Loucy (cell line): ENCODE measurements around the gene IFNGR1.

Experiments used
- H2AFZ ChIP-seq: fragments of 200-600 bp; sonication (generic); 2 replicates; pipeline ENCODE4 v1.6.0; 2016; ENCODE audit warnings: antibody characterized with exemption, mild to moderate bottlenecking, low read length, moderate library complexity
- H3F3A ChIP-seq: fragments of 200-600 bp; 2 replicates; pipeline ENCODE4 v1.6.0; 2016; ENCODE audit warnings: antibody characterized with exemption, low read depth, mild to moderate bottlenecking
- H3K27me3 ChIP-seq: fragments of 200-600 bp; sonication (generic); 2 replicates; pipeline ENCODE4 v1.6.1; 2014; ENCODE audit warnings: low read length, mild to moderate bottlenecking; ENCODE audit not compliant: insufficient read depth, poor library complexity, severe bottlenecking
- H3K36me3 ChIP-seq: fragments of 200-600 bp; sonication (generic); 2 replicates; pipeline ENCODE4 v1.6.1; 2016; ENCODE audit warnings: low read length; ENCODE audit not compliant: insufficient read depth
- H3K4me1 ChIP-seq: fragments of 200-600 bp; sonication (generic); 2 replicates; pipeline ENCODE4 v1.5.1; 2014; ENCODE audit warnings: low read length, mild to moderate bottlenecking; ENCODE audit not compliant: insufficient read depth, poor library complexity, severe bottlenecking
- H3K4me2 ChIP-seq: fragments of 200-600 bp; sonication (generic); 2 replicates; pipeline ENCODE4 v1.6.0; 2014; ENCODE audit warnings: antibody characterized with exemption, low read length, low read depth, mild to moderate bottlenecking; ENCODE audit not compliant: poor library complexity, severe bottlenecking
- H3K4me3 ChIP-seq: fragments of 200-600 bp; sonication (generic); 2 replicates; pipeline ENCODE4 v1.5.1; 2014; ENCODE audit warnings: low read length, mild to moderate bottlenecking, mixed read lengths; ENCODE audit not compliant: poor library complexity, severe bottlenecking
- H3K79me2 ChIP-seq: fragments of 200-600 bp; sonication (generic); 2 replicates; pipeline ENCODE4 v1.6.1; 2014; ENCODE audit warnings: low read length; ENCODE audit not compliant: insufficient read depth
- H3K9ac ChIP-seq: fragments of 200-600 bp; sonication (generic); 2 replicates; pipeline ENCODE4 v1.6.0; 2014; ENCODE audit warnings: mild to moderate bottlenecking, low read depth, low read length, moderate library complexity; ENCODE audit not compliant: poor library complexity, severe bottlenecking
- H3K9me2 ChIP-seq: fragments of 200-600 bp; sonication (generic); replicated peaks from 2 replicates; pipeline ENCODE4 v1.6.1; 2016; ENCODE audit warnings: low read depth, low read length, mixed read lengths
- H3K9me3 ChIP-seq: fragments of 200-600 bp; sonication (generic); 2 replicates; pipeline ENCODE4 v1.6.1; 2014; ENCODE audit warnings: mild to moderate bottlenecking, antibody characterized with exemption, low read length, low read depth; ENCODE audit not compliant: insufficient read depth
- H4K20me1 ChIP-seq: fragments of 200-600 bp; sonication (generic); 2 replicates; pipeline ENCODE4 v1.6.0; 2014; ENCODE audit warnings: antibody characterized with exemption, low read length, mild to moderate bottlenecking; ENCODE audit not compliant: insufficient read depth, poor library complexity, severe bottlenecking
- EZH2phosphoT487 ChIP-seq: fragments of 200-600 bp; IDR thresholded peaks from 2 replicates; pipeline ENCODE4 v1.6.1; 2018; ENCODE audit warnings: antibody characterized with exemption, mild to moderate bottlenecking, moderate library complexity, borderline replicate concordance
- TF ChIP-seq, protein P1 (sequence below): fragments of 200-600 bp; sonication (generic); conservative IDR thresholded peaks from 2 replicates; pipeline ENCODE4 v1.5.1; 2014; ENCODE audit warnings: mild to moderate bottlenecking, antibody characterized with exemption, low read length

IFNGR1 gene

DNA sequence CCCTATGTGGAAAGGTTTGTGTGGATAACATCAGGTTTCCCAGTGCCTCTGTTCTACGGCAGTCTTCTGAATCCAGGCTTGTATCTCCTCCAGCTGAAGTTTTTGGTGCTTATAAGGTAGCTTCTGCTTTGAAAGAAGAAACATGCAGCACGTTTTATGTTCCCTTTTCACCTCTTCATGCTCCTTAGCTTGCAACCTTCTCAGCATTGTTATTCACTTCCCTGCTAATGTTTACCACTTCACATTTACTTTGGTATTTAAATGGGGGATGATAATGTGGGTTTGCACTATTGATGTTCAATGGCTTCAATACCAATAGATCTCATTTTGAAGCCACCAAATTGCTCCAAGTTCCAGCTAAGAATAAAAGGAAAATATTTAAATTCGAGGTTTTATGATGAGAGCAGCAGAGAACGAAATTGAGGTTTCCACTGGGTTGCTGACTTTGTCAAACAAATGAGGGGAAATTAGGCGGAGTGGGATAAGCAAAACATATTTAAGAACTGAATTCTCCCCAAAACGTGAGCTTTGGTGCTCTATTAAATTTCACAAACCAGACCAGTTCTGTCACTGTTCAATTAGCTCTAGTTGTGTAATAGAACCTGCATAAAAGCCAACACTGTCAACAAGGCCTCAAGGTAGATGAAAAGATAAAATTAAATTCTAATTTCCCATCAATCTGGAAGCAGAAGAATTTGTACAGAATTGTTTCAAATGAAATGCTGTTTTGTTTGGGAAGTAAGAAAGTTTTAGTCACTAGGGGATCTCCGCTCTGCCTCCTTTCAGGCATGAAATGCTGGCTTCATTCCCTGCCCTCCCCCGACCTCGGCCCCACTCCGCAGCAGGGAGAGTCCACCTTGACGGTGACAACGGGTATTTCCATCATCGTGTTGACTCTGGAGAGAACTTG is 47.1 kb downstream of the IFNGR1 start:
- Histone ChIP-seq H3K9ac (no peak overlapping the region), H4K20me1 (no peaks in the 10 kb centered on the region), H3K9me3 (no peaks in the 10 kb centered on the region), H2AFZ (no peak overlapping the region), H3K4me2 (no peak overlapping the region), H3K79me2 (no peaks in the 10 kb centered on the region), H3F3A (no peaks in the 10 kb centered on the region), H3K4me1 (no peaks in the 10 kb centered on the region), H3K4me3 (no peak overlapping the region), H3K27me3 (peaks cover 15% of the 10 kb centered on the region), H3K36me3 (no peaks in the 10 kb centered on the region), H3K9me2 (no peaks in the 10 kb centered on the region)
- TF ChIP-seq, protein P1, sequence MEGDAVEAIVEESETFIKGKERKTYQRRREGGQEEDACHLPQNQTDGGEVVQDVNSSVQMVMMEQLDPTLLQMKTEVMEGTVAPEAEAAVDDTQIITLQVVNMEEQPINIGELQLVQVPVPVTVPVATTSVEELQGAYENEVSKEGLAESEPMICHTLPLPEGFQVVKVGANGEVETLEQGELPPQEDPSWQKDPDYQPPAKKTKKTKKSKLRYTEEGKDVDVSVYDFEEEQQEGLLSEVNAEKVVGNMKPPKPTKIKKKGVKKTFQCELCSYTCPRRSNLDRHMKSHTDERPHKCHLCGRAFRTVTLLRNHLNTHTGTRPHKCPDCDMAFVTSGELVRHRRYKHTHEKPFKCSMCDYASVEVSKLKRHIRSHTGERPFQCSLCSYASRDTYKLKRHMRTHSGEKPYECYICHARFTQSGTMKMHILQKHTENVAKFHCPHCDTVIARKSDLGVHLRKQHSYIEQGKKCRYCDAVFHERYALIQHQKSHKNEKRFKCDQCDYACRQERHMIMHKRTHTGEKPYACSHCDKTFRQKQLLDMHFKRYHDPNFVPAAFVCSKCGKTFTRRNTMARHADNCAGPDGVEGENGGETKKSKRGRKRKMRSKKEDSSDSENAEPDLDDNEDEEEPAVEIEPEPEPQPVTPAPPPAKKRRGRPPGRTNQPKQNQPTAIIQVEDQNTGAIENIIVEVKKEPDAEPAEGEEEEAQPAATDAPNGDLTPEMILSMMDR = no peak
- no peak for TF ChIP-seq EZH2phosphoT487

DNA sequence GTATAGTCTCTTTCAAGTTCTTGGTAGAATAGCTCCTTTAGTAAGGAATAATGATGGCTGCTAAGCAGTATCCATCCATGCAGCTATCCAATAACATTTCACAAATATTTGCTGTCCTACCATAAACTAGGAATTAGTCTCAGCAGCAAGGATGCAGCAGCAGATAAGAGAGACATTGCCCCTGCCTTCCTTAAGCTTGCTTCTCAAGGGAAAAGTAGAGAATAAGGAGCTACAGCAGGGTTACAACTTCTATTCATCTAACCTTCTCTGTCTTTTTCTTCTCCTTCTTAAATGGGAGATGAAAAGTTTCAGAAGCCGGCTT is 48.2 kb downstream of the IFNGR1 start:
- peaks cover 5% of the 10 kb centered on the region for H3K27me3 ChIP-seq
- no peaks in the 10 kb centered on the region for H3F3A ChIP-seq
- H3K4me3 ChIP-seq = no peak overlapping the region
- no peaks in the 10 kb centered on the region for H3K9me2 ChIP-seq
- H3K4me1 ChIP-seq = peaks cover 5% of the 10 kb centered on the region
- H3K9me3 ChIP-seq = no peaks in the 10 kb centered on the region
- H2AFZ ChIP-seq = no peak overlapping the region
- TF ChIP-seq EZH2phosphoT487 = no peak
- TF ChIP-seq, protein P1 = no peak
- H3K36me3 ChIP-seq = no peaks in the 10 kb centered on the region
- H3K9ac ChIP-seq = no peak overlapping the region
- no peaks in the 10 kb centered on the region for H3K79me2 ChIP-seq
- no peak overlapping the region for H3K4me2 ChIP-seq
- no peaks in the 10 kb centered on the region for H4K20me1 ChIP-seq

DNA sequence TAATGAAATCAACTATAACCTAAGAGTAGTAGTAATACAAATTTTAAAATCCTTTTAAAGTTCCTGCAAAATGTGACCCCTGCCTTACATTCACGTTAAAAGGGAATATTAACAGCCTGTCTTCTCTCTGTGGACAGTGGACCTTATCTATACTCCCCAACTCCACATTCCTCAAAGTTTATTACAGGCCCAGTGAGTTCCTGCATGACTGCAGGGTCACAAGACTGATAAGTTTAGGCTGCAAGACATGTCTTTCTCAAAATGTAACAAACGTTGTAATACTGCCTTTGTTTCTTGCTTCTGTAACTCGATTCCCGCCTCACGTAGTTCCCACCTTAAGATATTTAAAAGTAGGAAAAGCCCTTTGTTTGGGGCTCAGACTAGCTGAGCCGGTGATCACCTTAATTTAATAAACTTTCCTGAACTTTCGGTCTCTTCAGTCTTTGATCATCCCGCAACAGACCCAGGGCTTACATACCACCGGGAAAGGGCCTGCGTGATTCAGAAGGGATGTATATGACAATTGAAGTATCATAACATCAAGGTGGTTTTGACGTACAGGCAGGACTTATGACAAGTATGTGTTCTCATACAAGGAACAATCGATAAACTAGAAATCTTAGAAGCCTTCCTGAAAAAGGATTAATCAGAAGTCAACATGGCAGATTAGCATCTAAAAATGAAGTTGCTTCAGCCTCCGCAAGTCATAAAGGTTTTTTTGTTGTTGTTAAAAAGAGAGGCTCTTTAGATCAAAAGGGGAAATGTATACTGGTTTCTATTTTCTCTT is 48.7 kb downstream of the IFNGR1 start:
- no peaks in the 10 kb centered on the region for H3K79me2 ChIP-seq
- no peak overlapping the region for H3K4me3 ChIP-seq
- H3K4me2 ChIP-seq = no peak overlapping the region
- H3K27me3 ChIP-seq = no peaks in the 10 kb centered on the region
- TF ChIP-seq EZH2phosphoT487 = no peak
- TF ChIP-seq, protein P1 = no peak
- no peak overlapping the region for H3K9ac ChIP-seq
- no peaks in the 10 kb centered on the region for H3K9me2 ChIP-seq
- H3F3A ChIP-seq = no peaks in the 10 kb centered on the region
- H2AFZ ChIP-seq = no peak overlapping the region
- peaks cover 11% of the 10 kb centered on the region for H3K4me1 ChIP-seq
- no peaks in the 10 kb centered on the region for H4K20me1 ChIP-seq
- no peaks in the 10 kb centered on the region for H3K36me3 ChIP-seq
- no peaks in the 10 kb centered on the region for H3K9me3 ChIP-seq
